Measurements from ENCODE around the gene BCAP31. TPM values are rescaled to one million over a fixed set of nuclear protein-coding genes. Genes with fewer than 3 reads are reported as not detected.

BCAP31 gene
- total RNA-seq, 2 donors from 2014 or later: 192 to 206 TPM

DNA sequence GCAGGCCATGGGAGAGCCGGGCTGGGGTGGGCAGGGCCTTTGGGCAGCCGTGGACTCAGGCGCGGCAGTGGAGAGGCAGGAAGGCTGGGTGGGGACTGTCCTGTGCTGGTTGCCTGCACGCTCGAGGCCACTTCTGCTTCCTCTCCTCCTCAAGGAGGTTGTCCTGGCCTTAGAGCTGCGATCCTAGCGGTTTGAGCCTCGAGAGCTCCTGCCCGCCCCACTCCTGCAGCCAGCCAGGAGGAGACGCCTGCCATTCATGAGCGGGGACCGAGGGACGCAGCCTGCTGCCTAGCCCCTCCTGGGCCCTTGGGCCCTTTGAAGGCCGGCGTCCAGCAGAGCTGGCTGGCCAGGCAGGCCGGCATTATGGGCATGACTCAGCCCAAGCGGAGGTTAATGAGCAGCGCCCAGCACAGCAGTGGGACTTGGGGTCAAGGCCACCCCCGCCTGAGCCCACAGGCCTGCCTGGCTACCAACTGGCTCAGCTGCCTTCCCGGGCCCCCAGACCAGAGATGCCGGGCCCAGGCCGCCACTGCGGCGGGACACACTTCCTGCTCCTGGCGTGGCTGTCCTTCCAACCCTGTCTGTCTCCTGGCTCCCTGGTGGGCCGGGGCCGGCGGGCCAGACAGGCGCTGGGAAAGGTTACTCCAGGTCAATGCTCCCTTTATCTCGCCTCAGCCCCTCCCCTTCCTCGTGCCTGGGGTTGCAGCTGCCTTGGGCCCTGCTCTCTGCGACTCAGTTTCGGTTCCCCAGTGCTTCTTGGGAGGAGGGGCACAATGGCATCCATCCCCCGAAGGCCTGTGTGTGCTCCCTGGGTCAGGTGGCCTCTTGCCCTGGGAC lies 2.3 kb upstream of the BCAP31 start:
- no peak overlapping the region for H3K9ac ChIP-seq (ENCODE audit: extremely low read depth, low read length, poor library complexity, severe bottlenecking)
- H3K36me3 ChIP-seq (ENCODE audit: control insufficient read depth, insufficient read depth, low read length): peaks cover 14% of the 10 kb centered on the region
- Mint-ChIP-seq H3K9me3 (peaks cover 66% of the 10 kb centered on the region), H3K4me3 (peak overlapping the region; percentile 21), H3K27ac (peak overlapping the region; percentile 44), H3K4me1 (peaks cover 15% of the 10 kb centered on the region), H3K36me3 (ENCODE audit: low read depth) (peaks cover 26% of the 10 kb centered on the region), H3K27me3 (ENCODE audit: insufficient read depth) (no peaks in the 10 kb centered on the region)
- peak; percentile 92 for DNase-seq
- H3K4me1 ChIP-seq (ENCODE audit: control insufficient read depth, insufficient read depth, low read length): peaks cover 8% of the 10 kb centered on the region
- peaks cover 11% of the 10 kb centered on the region for H3K9me3 ChIP-seq (ENCODE audit: control insufficient read depth, low read length)
- WGBS, 2 experiments (ENCODE audit: insufficient coverage in 1 of 2, insufficient read length in 1 of 2): 26 to 60% methylated on average over 1 to 31 of the region's 35 CpGs
- H3K4me3 ChIP-seq (ENCODE audit: low read length): no peak overlapping the region
- H3K27me3 ChIP-seq (ENCODE audit: control insufficient read depth, insufficient read depth, low read length, poor library complexity, severe bottlenecking): no peaks in the 10 kb centered on the region
- peak overlapping the region; percentile 92 for H3K27ac ChIP-seq (ENCODE audit: low read depth, low read length)
- TF ChIP-seq, protein P1, sequence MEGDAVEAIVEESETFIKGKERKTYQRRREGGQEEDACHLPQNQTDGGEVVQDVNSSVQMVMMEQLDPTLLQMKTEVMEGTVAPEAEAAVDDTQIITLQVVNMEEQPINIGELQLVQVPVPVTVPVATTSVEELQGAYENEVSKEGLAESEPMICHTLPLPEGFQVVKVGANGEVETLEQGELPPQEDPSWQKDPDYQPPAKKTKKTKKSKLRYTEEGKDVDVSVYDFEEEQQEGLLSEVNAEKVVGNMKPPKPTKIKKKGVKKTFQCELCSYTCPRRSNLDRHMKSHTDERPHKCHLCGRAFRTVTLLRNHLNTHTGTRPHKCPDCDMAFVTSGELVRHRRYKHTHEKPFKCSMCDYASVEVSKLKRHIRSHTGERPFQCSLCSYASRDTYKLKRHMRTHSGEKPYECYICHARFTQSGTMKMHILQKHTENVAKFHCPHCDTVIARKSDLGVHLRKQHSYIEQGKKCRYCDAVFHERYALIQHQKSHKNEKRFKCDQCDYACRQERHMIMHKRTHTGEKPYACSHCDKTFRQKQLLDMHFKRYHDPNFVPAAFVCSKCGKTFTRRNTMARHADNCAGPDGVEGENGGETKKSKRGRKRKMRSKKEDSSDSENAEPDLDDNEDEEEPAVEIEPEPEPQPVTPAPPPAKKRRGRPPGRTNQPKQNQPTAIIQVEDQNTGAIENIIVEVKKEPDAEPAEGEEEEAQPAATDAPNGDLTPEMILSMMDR (conservative IDR thresholded peaks at IDR 0.05): no peak

DNA sequence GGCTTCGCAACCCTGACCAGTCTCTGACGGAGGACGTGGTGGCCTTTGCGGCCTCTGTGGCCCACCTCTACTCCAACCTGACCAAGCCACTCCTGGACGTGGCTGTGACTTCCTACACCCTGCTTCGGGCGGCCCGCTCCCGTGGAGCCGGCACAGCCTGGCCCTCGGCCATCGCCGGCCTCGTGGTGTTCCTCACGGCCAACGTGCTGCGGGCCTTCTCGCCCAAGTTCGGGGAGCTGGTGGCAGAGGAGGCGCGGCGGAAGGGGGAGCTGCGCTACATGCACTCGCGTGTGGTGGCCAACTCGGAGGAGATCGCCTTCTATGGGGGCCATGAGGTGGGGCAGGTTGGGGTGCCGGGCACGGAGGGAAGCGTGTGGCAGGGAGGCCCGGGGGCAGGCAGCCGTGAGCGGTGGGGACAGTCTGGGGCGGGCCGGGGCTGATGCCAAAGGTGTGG lies 1.7 kb upstream of the BCAP31 start:
- no peaks in the 10 kb centered on the region for H3K27me3 ChIP-seq (ENCODE audit: control insufficient read depth, insufficient read depth, low read length, poor library complexity, severe bottlenecking)
- Mint-ChIP-seq H3K36me3 (ENCODE audit: low read depth) (peaks cover 21% of the 10 kb centered on the region), H3K9me3 (peaks cover 62% of the 10 kb centered on the region), H3K4me3 (peak overlapping the region; percentile 21), H3K27ac (peak overlapping the region; percentile 35), H3K4me1 (peaks cover 15% of the 10 kb centered on the region), H3K27me3 (ENCODE audit: insufficient read depth) (no peaks in the 10 kb centered on the region)
- 91% methylated on average over 34 of the region's 35 CpGs; no CpG with 5 or more reads in 1 of the 2 experiments for WGBS, 2 experiments (ENCODE audit: insufficient coverage in 1 of 2, insufficient read length in 1 of 2)
- H3K27ac ChIP-seq (ENCODE audit: low read depth, low read length): peak overlapping the region; percentile 92
- TF ChIP-seq, protein P1 (conservative IDR thresholded peaks at IDR 0.05): no peak
- no peak overlapping the region for H3K4me3 ChIP-seq (ENCODE audit: low read length)
- peaks cover 8% of the 10 kb centered on the region for H3K4me1 ChIP-seq (ENCODE audit: control insufficient read depth, insufficient read depth, low read length)
- H3K36me3 ChIP-seq (ENCODE audit: control insufficient read depth, insufficient read depth, low read length): peaks cover 9% of the 10 kb centered on the region
- no peak overlapping the region for H3K9ac ChIP-seq (ENCODE audit: extremely low read depth, low read length, poor library complexity, severe bottlenecking)
- DNase-seq: no peak
- peaks cover 4% of the 10 kb centered on the region for H3K9me3 ChIP-seq (ENCODE audit: control insufficient read depth, low read length)

DNA sequence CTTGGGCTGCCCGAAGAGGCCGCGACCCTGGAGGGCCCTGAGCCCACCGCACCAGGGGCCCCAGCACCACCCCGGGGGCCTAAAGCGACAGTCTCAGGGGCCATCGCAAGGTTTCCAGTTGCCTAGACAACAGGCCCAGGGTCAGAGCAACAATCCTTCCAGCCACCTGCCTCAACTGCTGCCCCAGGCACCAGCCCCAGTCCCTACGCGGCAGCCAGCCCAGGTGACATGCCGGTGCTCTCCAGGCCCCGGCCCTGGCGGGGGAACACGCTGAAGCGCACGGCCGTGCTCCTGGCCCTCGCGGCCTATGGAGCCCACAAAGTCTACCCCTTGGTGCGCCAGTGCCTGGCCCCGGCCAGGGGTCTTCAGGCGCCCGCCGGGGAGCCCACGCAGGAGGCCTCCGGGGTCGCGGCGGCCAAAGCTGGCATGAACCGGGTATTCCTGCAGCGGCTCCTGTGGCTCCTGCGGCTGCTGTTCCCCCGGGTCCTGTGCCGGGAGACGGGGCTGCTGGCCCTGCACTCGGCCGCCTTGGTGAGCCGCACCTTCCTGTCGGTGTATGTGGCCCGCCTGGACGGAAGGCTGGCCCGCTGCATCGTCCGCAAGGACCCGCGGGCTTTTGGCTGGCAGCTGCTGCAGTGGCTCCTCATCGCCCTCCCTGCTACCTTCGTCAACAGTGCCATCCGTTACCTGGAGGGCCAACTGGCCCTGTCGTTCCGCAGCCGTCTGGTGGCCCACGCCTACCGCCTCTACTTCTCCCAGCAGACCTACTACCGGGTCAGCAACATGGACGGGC lies 1.0 kb upstream of the BCAP31 start:
- Histone ChIP-seq H3K36me3 (ENCODE audit: control insufficient read depth, insufficient read depth, low read length) (peaks cover 13% of the 10 kb centered on the region), H3K4me3 (ENCODE audit: low read length) (no peak overlapping the region), H3K27ac (ENCODE audit: low read depth, low read length) (peak overlapping the region; percentile 92), H3K27me3 (ENCODE audit: control insufficient read depth, insufficient read depth, low read length, poor library complexity, severe bottlenecking) (no peaks in the 10 kb centered on the region), H3K4me1 (ENCODE audit: control insufficient read depth, insufficient read depth, low read length) (peaks cover 8% of the 10 kb centered on the region), H3K9ac (ENCODE audit: extremely low read depth, low read length, poor library complexity, severe bottlenecking) (peak overlapping the region; percentile 30), H3K9me3 (ENCODE audit: control insufficient read depth, low read length) (no peaks in the 10 kb centered on the region)
- peak; percentile 65 for DNase-seq
- H3K4me1 Mint-ChIP-seq: peaks cover 15% of the 10 kb centered on the region
- TF ChIP-seq, protein P1 (conservative IDR thresholded peaks at IDR 0.05): no peak
- H3K4me3 Mint-ChIP-seq: peak overlapping the region; percentile 77
- peaks cover 63% of the 10 kb centered on the region for H3K9me3 Mint-ChIP-seq
- peaks cover 22% of the 10 kb centered on the region for H3K36me3 Mint-ChIP-seq (ENCODE audit: low read depth)
- H3K27me3 Mint-ChIP-seq (ENCODE audit: insufficient read depth): no peaks in the 10 kb centered on the region
- 82 to 100% methylated on average over 4 to 54 of the region's 55 CpGs for WGBS, 2 experiments (ENCODE audit: insufficient coverage in 1 of 2, insufficient read length in 1 of 2)
- H3K27ac Mint-ChIP-seq: no peak overlapping the region
